HT-29 (cell line): Measurements from ENCODE around the gene FBRSL1. TPM values are rescaled to one million over a fixed set of nuclear protein-coding genes. Genes with fewer than 3 reads are reported as not detected.
"Not testable (repeated sequence)": the region's sequence is repeated elsewhere in the genome, so short reads cannot be mapped to it uniquely, and the experiment has no call there.

Source experiments
- DNase-seq: peaks from one replicate; pipeline ENCODE4 v3.0.0-alpha.2; 2015; ENCODE audit warnings: low spot score
- total RNA-seq: library from RNA; depleted of rRNA; stranded (reverse); fragments of >200 nt; shearing (Covaris generic); gene quantifications from 2 replicates; pipeline ENCODE4 v1.2.3, GENCODE V29; 2014; rRNA removed

The FBRSL1 gene
- total RNA-seq = 51.3 and 56.0 TPM in 2 replicates

DNA sequence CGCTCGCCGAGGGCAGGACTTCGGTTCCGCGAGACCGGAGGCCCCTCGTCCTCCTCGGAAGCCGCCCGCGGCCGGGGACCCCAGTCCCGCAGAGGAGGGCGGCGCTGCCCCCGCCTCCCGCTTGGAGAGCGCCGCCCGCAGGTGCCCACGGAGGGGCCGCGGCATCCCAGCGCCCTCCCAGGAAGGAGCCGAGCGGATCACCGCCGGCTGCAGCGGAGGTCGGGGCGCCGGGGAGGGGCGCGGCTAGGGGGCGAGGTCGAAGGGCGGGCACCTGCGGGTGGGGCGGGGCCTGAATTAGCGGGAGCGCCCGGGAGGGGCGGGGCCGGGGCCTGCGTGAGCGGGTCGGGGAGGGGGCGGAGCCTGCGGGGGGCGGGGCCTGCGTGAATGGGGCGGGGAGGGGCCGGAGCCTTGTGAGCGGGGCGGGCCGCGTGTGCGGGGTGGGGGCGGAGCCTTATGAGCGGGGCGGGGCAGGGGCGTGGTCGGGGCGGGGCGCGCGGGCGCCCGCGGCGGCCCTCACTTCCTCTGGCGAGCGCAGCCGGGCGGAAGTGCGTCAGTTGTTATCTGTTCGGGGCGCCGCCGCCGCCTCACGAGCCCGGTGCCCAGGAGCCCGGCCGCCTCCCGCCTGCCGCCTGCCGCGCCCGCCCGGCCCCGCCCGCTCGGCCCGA lies at the start of gene FBRSL1:
FBRSL1 (plus strand) TSS at position 550 of the 665 bp plus-strand sequence.
- peak; percentile 64 for DNase-seq

DNA sequence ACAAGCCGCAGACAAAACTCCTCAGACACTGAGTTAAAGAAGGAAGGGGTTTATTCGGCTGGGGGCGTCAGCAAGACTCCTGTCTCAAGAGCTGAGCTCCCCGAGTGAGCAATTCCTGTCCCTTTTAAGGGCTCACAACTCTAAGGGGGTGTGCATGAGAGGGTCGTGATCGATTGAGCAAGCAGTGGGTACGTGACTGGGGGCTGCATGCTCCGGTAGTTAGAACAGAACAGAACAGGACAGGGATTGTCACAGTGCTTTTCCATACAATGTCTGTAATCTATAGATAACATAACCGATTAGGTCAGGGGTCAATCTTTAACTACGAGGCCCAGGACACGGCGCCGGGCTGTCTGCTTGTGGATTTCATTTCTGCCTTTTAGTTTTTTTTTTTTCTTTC lies 49.5 kb upstream of the FBRSL1 start:
- DNase-seq = not testable (repeated sequence)

- no peak for DNase-seq
Observed at GRCh38 chr12:132441871-132442863, 47.8 kb upstream of the FBRSL1 start.

- no peak for DNase-seq
Observed at GRCh38 chr12:132443091-132443490, 46.9 kb upstream of the FBRSL1 start.

- no peak for DNase-seq
Observed at GRCh38 chr12:132444283-132444682, 45.7 kb upstream of the FBRSL1 start.

- peak; percentile 77 for DNase-seq
Observed at GRCh38 chr12:132444957-132445883, 44.7 kb upstream of the FBRSL1 start.

DNA sequence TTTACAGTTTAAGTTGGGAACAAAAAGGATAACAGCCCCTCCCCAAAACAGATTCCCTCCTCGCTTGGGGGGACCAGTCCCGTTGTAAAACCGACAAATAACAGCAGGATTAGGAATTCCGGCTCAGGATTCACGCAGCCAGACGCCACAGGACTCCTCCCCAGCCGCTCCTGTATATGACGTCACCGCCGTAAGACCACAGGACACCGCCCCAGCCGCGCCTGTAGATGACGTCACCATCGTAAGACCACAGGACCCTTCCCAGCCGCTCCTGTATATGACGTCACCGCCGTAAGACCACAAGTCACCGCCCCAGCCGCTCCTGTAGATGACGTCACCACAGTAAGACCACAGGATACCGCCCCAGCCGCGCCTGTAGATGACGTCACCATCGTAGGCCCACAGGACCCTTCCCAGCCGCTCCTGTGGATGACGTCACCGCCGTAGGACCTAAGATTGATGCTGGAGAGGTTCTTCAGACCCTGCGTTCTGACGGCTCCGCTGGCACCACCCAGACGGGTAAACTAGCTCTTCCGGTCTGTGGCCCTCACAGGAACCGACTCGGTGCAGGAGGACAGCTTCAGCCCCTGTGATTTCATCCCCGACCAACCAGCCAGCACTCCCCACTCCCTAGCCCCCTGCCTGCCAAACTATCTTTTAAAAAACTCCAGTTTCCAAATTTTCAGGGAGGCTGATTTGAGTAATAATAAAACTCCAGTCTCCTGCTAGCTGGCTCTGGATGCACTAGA lies 43.9 kb upstream of the FBRSL1 start:
- peak; percentile 94 for DNase-seq

- no peak for DNase-seq
Observed at GRCh38 chr12:132446633-132447326, 43.2 kb upstream of the FBRSL1 start.

DNA sequence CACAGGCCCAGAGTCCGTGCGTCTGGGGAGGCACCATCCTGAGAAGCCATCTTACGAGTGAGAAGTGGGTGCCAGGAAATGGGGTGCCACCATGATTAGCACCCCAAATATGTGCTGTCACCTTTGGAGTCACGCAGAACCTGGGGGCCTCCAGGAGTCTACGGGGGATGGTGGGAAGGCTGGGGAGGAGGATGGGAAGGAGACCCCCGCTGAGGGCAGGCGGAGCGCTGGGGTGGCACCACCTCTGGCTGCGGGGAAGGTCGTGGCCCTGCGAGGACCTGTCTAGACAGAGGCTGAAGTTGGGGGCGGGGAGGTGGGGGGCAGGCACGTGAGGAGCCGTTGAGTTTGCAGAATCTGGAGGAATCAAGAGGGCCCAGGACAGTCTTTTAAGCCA lies 42.6 kb upstream of the FBRSL1 start:
- no peak for DNase-seq

DNA sequence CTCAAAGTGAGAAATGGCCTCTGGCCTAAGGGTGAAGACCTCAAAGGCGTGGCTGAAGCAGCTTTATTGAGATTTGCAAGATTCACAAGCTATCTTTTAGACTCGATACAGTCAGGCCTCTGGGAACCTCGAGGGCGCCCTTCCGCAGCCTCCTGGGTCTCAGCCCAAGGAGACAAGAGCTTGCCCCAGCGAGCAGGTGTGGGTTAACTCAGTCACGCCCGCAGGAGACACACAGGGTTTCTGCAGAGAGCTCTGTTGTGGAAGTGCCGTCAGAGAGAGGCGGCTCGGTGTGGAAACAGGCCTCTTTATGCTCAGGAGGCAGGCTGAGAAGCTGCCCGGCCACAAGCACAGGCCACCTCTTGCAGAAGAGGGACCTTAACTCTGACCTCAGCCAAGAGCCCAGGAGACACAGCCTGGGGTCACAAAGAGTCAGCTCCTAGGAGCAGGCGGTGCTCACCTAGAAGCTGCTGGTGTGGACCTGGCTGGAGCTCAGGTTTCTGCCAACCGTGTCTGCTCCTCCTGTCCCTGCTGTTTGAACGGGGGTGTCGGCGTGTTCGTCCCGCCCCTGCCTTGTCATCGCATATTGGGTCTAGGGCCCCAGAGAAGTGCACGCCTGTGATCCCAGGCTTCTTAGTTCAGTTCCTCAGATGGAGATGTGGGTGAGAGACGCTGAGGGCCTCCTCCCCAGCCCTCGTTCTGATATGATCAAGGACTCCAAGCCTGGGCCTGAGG lies 42.1 kb upstream of the FBRSL1 start:
- DNase-seq = no peak

DNA sequence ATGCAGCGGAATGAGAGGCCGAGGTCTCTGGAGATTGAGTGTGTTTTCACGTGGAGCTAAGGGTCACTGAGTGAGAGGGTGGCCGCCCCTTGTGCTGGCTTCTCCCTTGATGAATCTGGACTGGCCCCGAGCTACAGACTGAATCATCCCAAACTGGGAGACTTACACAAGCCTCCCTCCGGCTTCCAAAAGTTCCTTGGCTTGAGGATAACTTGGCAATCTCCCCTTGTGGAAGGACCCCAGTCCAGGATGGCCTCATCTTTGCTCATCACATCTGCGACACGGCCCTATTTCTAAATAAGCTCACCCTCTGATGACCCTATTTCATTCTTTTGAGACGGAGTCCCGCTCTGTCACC lies 41.5 kb upstream of the FBRSL1 start:
- DNase-seq = no peak

DNA sequence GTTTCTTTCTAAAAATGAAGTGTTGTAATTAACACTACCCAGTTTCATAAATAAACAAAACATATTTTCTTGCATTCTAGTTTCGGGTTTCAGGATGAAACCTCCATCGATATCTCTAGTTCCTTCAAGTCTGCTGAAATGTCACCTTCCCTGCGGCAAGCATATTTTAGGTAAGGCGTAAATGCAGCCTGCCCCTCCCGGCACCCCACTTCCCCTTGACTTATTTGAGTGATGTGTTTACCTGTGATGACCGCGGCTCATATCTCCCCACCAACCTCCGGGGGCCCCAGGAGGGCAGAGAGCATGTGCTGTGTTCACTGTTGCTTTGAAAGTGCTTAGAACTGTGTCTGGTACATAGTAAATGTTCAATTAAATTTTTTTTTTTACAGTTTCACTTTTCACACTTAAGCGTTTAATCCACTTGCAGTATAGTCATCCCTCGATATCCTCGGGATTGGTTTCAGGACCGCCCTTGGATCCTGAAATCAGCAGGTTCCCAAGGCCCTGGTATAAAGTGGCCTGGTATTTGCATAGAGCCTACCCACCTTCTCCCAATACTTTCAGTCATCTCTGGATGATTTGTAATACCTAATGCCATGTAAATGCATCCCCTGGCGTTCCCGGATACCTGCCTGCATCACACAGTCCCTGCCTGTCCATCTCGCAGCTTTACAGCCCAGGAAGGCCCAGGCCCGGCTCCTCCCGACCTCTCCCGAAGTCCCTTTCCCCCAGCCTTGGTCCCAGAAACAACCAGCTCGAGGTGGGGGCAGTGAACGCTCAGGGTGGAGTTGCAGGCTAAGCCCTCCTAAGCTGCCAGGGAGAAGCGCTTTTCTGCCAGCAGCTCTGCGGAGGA lies 40.2 kb upstream of the FBRSL1 start:
- no peak for DNase-seq

- DNase-seq = no peak
Observed at GRCh38 chr12:132450418-132451171, 39.4 kb upstream of the FBRSL1 start.

GRCh38 chr12:132451172-132451835 lies 38.6 kb upstream of the FBRSL1 start:
- no peak for DNase-seq

GRCh38 chr12:132451836-132452195 lies 38.1 kb upstream of the FBRSL1 start:
- DNase-seq = no peak

DNA sequence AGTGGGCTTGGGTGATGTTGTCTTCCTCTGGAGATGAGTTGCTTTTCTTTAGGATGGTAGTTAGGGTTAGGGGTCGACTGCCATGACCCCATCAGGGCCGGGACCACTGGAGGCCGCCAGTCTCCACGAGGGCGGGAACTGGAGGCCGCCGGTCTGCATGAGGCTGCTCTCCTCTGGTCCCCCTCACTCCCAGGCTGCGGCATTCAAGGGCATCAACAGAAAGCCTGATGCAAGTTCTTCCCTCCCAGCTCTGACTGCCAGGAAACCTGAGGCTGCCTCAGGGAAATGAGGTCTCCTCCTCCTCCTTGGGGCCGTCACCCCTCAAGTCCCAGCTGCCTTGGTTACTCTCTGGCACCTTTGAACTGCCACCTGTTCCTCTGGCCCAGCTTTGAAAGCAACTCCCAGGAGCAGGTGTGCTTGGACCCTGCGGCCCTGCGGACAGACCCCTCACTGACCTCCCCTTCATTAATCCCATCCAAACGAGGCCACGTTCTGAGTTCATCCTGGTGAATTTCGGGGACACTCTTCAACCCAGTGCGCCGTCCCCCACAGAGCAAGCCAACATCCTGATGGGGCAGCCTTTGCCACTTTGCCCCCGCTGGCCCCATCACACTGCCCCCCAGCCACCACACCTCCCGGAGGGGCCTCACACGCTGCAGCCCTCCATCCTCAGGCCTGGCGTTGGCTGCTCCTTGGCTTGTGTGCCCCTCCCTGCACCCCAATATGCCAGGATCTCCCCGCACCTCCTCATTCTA lies 37.2 kb upstream of the FBRSL1 start:
- no peak for DNase-seq
